ENCODE measurements around the gene ZNF547.

- TF ChIP-seq CTCF (IDR thresholded peaks at IDR 0.05) (no peak), POLR2AphosphoS5 (IDR thresholded peaks at IDR 0.05) (no peak)
Measured at GRCh38 chr19:57395710-57396109, 32.4 kb downstream of the ZNF547 start.
